HepG2 (cell line): Measurements from ENCODE around the gene NYNRIN. TPM values are rescaled to one million over a fixed set of nuclear protein-coding genes. Genes with fewer than 3 reads are reported as not detected.

Experiments
- HNRNPK ChIP-seq: fragments of 200-400 bp; formaldehyde crosslinking; IDR thresholded peaks from 2 replicates; pipeline ENCODE4 v1.6.1; 2018; ENCODE audit warnings: low read length, low read depth, moderate library complexity, mild to moderate bottlenecking; ENCODE audit not compliant: poor library complexity, severe bottlenecking
- IKZF1 ChIP-seq: fragments of 450-650 bp; IDR thresholded peaks from 2 replicates; pipeline ENCODE4 v1.7.1; 2016
- IRF9 ChIP-seq: sonication (generic); formaldehyde crosslinking; IDR thresholded peaks from 2 replicates; pipeline ENCODE4 v1.8.0; 2022; ENCODE audit warnings: missing genetic modification reagents, mild to moderate bottlenecking, borderline replicate concordance
- NR2C2 ChIP-seq: sonication (generic); formaldehyde crosslinking; IDR thresholded peaks from 2 replicates; pipeline ENCODE4 v1.4.0; 2020; ENCODE audit warnings: missing genetic modification reagents, mild to moderate bottlenecking, moderate library complexity, borderline replicate concordance
- PHF5A ChIP-seq: IDR thresholded peaks from one replicate; pipeline ENCODE4 v1.6.1; 2018; ENCODE audit warnings: low read depth, missing genetic modification reagents; ENCODE audit not compliant: unreplicated experiment
- SPEN ChIP-seq: sonication (generic); formaldehyde crosslinking; IDR thresholded peaks from 2 replicates; pipeline ENCODE4 v1.5.1; 2020; ENCODE audit warnings: low read depth, mild to moderate bottlenecking, missing genetic modification reagents
- TGIF2 ChIP-seq: IDR thresholded peaks from 2 replicates; pipeline ENCODE4 v1.6.1; 2016; ENCODE audit warnings: control low read depth, missing compliant biosample characterization
- ZBTB33 ChIP-seq: sonication (generic); formaldehyde crosslinking; IDR thresholded peaks from 2 replicates; pipeline ENCODE4 v1.4.0; 2020; ENCODE audit warnings: missing genetic modification reagents
- ZBTB38 ChIP-seq: sonication (generic); formaldehyde crosslinking; IDR thresholded peaks from 2 replicates; pipeline ENCODE4 v1.5.1; 2020; ENCODE audit warnings: mild to moderate bottlenecking, missing genetic modification reagents
- ZBTB44 ChIP-seq: sonication (generic); formaldehyde crosslinking; IDR thresholded peaks from 2 replicates; pipeline ENCODE4 v1.4.0; 2020; ENCODE audit warnings: missing genetic modification reagents
- ZNF12 ChIP-seq: sonication (generic); formaldehyde crosslinking; IDR thresholded peaks from 2 replicates; pipeline ENCODE4 v1.5.0; 2020; ENCODE audit warnings: missing genetic modification reagents
- ZNF225 ChIP-seq: sonication (generic); formaldehyde crosslinking; IDR thresholded peaks from 2 replicates; pipeline ENCODE4 v1.4.0; 2020; ENCODE audit warnings: mild to moderate bottlenecking, missing genetic modification reagents
- ZNF274 ChIP-seq: sonication (generic); formaldehyde crosslinking; IDR thresholded peaks from 2 replicates; pipeline ENCODE4 v1.5.1; 2020; ENCODE audit warnings: mild to moderate bottlenecking, missing genetic modification reagents
- ZNF292 ChIP-seq: sonication (generic); formaldehyde crosslinking; IDR thresholded peaks from 2 replicates; pipeline ENCODE4 v1.8.1; 2022; ENCODE audit warnings: mild to moderate bottlenecking, low read depth, missing genetic modification reagents, borderline replicate concordance
- ZNF883 ChIP-seq: sonication (generic); formaldehyde crosslinking; IDR thresholded peaks from 2 replicates; pipeline ENCODE4 v1.5.1; 2020; ENCODE audit warnings: mild to moderate bottlenecking, missing genetic modification reagents; ENCODE audit errors: not compliant biosample characterization
- ZSCAN31 ChIP-seq: sonication (generic); formaldehyde crosslinking; IDR thresholded peaks from 2 replicates; pipeline ENCODE4 v1.5.0; 2020; ENCODE audit warnings: low read depth, mild to moderate bottlenecking, missing genetic modification reagents
- polyA plus RNA-seq, 8 experiments: library from polyadenylated mRNA; depleted of rRNA in 3 of 8; stranded (reverse) in 7 of 8; unstranded in 1 of 8; fragments of >200 nt; fragmentation: Illumina TruSeq in 4 of 8; extraction: Trizol in 4 of 8; gene quantifications; 2 replicates each; pipeline versions ENCODE4 v1.2.1 to v1.2.3, GENCODE V29; 2011 to 2016; ENCODE audit warnings: low read depth in 4 of 8, missing spikeins in 1 of 8, mixed read lengths in 1 of 8; ENCODE audit not compliant: insufficient read depth in 1 of 8
- total RNA-seq, 5 experiments: library from RNA; depleted of rRNA; stranded (reverse); fragments of >200 nt; fragmentation: Illumina TruSeq; extraction: Trizol; gene quantifications; 2 replicates each; pipeline ENCODE4 v1.2.3, GENCODE V29; 2016; ENCODE audit warnings: low read depth in 1 of 5
- TF ChIP-seq, protein P1 (sequence below): sonication (generic); formaldehyde crosslinking; IDR thresholded peaks from 2 replicates; pipeline ENCODE4 v1.8.1; 2022; ENCODE audit warnings: low read depth, mild to moderate bottlenecking, missing genetic modification reagents
- TF ChIP-seq, protein P2 (sequence below): IDR thresholded peaks from 2 replicates; pipeline ENCODE4 v1.6.1; 2016; ENCODE audit warnings: mild to moderate bottlenecking, missing biosample characterization, missing genetic modification reagents
- TF ChIP-seq, protein P3 (sequence below): sonication (generic); formaldehyde crosslinking; IDR thresholded peaks from 2 replicates; pipeline ENCODE4 v1.8.0; 2023; ENCODE audit warnings: mild to moderate bottlenecking, missing genetic modification reagents

The NYNRIN gene
- total and polyA plus RNA-seq, 2 of the 13 experiments (the other 11 are each of a cell fraction or from before 2014, with no cell fraction given) = 0.63 to 1.1 TPM

DNA sequence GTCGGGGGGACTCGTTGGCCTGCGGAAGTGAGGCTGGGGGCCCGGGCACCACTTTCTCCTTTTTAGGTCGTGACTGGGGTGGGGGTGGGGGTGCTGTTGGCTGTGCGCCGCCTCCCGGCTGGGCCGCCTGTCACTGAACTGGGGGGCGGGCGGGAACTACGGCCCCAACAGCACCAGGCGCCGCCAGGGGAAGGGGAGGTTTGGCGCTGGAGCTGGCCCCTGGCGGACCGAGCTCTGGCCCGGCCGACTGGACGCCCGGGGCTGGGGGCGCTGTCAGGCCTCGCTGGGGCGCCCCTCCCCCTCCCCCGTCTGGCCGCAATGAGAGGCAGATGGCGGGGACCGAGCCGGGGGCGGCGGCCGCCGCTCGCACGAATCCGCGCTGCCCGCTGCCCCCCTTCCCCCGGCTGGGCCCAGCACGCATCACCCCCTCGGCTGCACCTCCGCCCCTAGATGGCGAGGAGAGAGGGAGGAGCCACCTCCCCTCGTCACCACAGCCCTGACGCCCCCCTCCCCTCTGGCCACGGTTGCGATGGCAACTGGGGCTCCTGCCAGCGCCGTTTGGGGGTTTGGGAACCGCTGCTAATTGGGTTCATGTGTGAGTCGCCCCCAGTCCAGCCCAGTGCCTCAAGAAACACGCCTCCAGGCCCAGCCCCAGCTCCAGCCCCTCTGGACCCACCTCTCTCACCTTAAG lies 30.1 kb upstream of the NYNRIN start (continued):
- TF ChIP-seq, protein P1, sequence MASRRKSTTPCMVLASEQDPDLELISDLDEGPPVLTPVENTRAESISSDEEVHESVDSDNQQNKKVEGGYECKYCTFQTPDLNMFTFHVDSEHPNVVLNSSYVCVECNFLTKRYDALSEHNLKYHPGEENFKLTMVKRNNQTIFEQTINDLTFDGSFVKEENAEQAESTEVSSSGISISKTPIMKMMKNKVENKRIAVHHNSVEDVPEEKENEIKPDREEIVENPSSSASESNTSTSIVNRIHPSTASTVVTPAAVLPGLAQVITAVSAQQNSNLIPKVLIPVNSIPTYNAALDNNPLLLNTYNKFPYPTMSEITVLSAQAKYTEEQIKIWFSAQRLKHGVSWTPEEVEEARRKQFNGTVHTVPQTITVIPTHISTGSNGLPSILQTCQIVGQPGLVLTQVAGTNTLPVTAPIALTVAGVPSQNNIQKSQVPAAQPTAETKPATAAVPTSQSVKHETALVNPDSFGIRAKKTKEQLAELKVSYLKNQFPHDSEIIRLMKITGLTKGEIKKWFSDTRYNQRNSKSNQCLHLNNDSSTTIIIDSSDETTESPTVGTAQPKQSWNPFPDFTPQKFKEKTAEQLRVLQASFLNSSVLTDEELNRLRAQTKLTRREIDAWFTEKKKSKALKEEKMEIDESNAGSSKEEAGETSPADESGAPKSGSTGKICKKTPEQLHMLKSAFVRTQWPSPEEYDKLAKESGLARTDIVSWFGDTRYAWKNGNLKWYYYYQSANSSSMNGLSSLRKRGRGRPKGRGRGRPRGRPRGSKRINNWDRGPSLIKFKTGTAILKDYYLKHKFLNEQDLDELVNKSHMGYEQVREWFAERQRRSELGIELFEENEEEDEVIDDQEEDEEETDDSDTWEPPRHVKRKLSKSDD (CRISPR knock-in tag) = 0 out of 2 replicates have a peak, but pooled peaks have one; percentile 32
- no peak for TF ChIP-seq ZBTB44
- TF ChIP-seq ZNF12 (CRISPR knock-in tag) = no peak
- 0 out of 2 replicates have a peak, but pooled peaks have one; percentile 51 for TF ChIP-seq ZBTB38 (CRISPR knock-in tag)
- 0 out of 2 replicates have a peak, but pooled peaks have one; percentile 2 for TF ChIP-seq ZNF292 (CRISPR knock-in tag)
- TF ChIP-seq IRF9 (CRISPR knock-in tag) = peak; percentile 56; the same call in 1 of the 2 replicates
- TF ChIP-seq HNRNPK = peak; percentile 74
- TF ChIP-seq NR2C2 (CRISPR knock-in tag) = 0 out of 2 replicates have a peak, but pooled peaks have one; percentile 11
- TF ChIP-seq SPEN (CRISPR knock-in tag) = peak; percentile 38; the same call in 1 of the 2 replicates
- TF ChIP-seq, protein P2, sequence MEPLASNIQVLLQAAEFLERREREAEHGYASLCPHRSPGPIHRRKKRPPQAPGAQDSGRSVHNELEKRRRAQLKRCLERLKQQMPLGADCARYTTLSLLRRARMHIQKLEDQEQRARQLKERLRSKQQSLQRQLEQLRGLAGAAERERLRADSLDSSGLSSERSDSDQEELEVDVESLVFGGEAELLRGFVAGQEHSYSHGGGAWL (CRISPR knock-in tag) = 0 out of 2 replicates have a peak, but pooled peaks have one; percentile 26
- TF ChIP-seq PHF5A (CRISPR knock-in tag) = no peak
- no peak for TF ChIP-seq ZNF274 (CRISPR knock-in tag)
- no peak for TF ChIP-seq IKZF1
- TF ChIP-seq ZNF225 (CRISPR knock-in tag) = no peak
- peak; percentile 11 for TF ChIP-seq ZNF883 (CRISPR knock-in tag)
- TF ChIP-seq ZBTB33 (CRISPR knock-in tag) = peak; percentile 45; the same call in 1 of the 2 replicates
- 0 out of 2 replicates have a peak, but pooled peaks have one; percentile 27 for TF ChIP-seq ZSCAN31 (CRISPR knock-in tag)
- no peak for TF ChIP-seq TGIF2
- TF ChIP-seq, protein P3, sequence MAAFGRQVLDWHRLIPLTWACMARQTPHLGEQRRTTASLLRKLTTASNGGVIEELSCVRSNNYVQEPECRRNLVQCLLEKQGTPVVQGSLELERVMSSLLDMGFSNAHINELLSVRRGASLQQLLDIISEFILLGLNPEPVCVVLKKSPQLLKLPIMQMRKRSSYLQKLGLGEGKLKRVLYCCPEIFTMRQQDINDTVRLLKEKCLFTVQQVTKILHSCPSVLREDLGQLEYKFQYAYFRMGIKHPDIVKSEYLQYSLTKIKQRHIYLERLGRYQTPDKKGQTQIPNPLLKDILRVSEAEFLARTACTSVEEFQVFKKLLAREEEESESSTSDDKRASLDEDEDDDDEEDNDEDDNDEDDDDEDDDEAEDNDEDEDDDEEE = 0 out of 2 replicates have a peak, but pooled peaks have one; percentile 34
